Measurements from ENCODE around the gene ARHGAP26.
"Not testable (repeated sequence)": the region's sequence is repeated elsewhere in the genome, so short reads cannot be mapped to it uniquely, and the experiment has no call there.

Gene ARHGAP26

DNA sequence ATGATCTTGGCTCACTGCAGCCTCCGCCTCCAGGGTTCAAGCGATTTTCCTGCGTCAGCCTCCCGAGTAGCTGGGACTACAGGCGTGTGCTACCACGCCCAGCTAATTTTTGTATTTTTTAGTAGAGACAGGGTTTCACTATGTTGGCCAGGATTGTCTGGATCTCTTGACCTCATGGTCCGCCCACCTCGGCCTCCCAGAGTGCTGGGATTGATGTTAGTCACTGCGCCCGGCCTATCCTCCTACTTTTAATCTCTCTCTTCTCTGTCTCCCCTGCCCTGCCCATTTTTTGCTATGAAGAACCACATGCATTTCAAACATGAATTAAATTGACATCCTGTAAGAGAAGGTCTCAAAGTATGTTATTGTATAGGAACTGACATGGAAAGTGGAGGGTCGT lies 158.8 kb downstream of the ARHGAP26 start:
- DNase-seq (ENCODE audit: low read depth in 2 of 3, low spot score in 2 of 3): not testable (repeated sequence)

DNA sequence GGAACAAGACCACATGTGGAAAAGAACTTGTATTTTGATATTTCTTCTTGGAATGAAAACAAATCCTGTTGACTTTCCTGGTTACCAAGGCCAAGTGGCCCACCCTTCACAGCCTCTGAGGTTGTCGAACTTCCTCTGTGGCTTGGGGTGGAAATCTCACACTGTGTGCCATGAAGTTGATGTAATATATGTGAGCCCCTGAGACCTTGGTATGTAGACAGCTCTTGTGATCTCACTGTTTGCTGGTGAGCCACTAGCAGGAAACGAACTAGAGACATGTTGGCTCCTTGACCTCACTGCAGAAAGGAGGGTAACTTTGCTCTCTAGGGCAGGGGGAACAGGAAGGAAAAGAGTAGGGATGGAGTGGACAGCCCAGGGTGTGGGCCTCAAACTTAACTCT lies 159.4 kb downstream of the ARHGAP26 start:
- peak in 1 of 3 experiments; percentile 1 for DNase-seq (ENCODE audit: low read depth in 2 of 3, low spot score in 2 of 3)

DNA sequence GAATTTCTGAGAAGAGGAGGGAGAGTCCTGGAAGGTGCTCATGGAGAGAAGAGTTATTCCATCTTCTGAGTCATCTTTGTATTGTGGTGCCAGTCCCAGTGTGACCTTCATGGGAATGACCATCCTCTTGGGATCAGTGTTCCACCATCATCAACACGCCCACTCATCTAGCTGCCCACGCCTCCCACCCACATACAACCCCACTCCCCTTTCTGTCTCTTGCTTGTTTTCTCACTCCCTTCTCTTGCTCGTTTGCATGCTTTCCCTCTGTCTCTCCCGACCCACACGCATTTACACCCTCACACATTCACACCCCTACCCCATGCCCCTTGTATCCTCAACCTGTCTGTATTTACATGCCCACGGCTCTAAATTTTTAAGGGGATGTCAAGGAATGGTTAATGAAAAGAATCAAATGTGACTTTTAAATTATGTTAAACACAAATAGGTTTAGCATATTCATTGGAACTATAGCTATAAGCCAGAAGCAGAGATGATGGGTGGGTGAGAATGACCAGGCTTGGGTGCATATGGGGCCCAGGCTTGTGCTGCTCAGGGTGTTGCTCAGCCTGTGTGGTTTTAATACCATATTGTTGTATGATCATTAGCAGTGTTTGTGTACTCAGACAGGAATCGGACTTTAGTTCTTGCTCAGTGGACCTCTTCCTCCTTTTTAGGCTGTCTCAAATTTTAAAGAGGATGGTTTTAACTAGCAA lies 160.4 kb downstream of the ARHGAP26 start:
- DNase-seq (ENCODE audit: low read depth in 2 of 3, low spot score in 2 of 3): no peak

DNA sequence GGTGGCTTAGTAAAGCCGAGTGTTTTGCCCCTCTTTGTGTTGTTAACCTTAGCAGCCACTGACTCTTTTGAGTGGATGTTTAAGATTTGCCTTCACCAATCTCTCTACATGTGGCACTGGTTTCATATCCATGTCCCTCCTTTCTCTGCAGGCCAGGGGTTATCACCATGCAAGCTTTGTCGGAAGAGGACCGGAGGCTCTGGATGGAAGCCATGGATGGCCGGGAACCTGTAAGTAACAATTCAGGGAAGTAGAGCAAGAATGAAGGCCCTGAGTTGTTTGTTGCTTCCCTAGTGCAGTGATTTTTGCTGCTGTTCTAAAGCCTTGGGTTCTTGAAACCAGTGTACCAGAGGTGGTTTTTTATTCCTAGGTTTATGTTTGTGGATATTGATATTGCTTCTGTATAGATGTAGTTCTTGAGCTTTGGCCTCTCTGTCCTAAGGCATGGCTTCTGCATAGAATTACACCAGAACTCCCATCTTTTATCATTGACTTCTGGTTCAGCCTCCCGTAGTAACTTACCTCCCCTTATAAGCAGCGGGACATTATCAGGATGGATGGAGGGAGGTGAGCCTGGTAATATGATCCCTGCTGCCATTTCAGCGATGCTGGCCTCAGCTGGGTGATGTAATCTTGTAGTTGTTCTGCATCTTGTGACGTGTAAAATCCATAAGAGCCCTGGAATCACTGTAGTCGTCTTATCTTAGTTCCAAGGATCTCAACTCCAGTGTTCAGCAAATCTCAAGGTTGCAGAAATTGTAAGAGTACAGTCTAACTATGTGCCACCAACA lies 161.9 kb downstream of the ARHGAP26 start:
- DNase-seq (ENCODE audit: low read depth in 2 of 3, low spot score in 2 of 3): no peak

DNA sequence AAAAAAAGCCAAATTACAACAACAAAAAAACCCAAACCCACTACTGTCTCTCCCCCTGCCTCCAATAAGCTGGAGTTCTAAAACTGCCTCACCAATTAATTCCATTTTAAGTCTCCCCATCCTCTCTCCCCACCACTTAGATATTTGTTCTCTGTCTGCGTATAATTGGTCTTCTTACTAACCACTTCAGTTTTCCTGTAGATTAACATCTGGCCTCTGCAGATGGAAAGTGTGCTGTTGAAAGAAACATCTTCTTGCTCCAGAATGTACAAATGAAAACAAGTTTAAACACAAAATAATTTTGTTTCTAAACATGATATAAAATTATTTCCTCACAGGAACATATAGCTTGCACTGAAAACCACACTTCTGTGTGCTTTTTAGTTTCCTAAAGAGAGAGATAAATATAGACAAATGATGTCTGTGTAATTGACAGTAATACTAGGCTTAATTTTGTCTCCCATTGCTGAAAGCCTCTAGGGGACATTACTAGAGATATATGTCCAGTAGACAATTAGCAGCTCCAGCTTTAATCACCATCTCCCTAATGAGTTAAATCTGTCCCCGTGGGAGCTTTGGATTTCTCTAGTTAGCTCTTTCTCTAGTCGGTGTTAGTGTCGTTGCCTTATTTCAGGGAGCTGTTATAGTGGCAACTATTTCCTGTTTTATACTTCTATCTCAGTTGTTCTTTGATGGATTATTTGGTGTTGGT lies 164.0 kb downstream of the ARHGAP26 start:
- DNase-seq (ENCODE audit: low read depth in 2 of 3, low spot score in 2 of 3): no peak

- DNase-seq (ENCODE audit: low read depth in 2 of 3, low spot score in 2 of 3): no peak
Observed at GRCh38 chr5:142935014-142935413, 164.8 kb downstream of the ARHGAP26 start.

GRCh38 chr5:142937374-142937773 lies 167.2 kb downstream of the ARHGAP26 start:
- DNase-seq (ENCODE audit: low read depth in 2 of 3, low spot score in 2 of 3): no peak

GRCh38 chr5:142938266-142938880 lies 168.2 kb downstream of the ARHGAP26 start:
- no peak for DNase-seq (ENCODE audit: low read depth in 2 of 3, low spot score in 2 of 3)

- no peak for DNase-seq (ENCODE audit: low read depth in 2 of 3, low spot score in 2 of 3)
Observed at GRCh38 chr5:142939006-142939405, 168.8 kb downstream of the ARHGAP26 start.

GRCh38 chr5:142939884-142940283 lies 169.7 kb downstream of the ARHGAP26 start:
- no peak for DNase-seq (ENCODE audit: low read depth in 2 of 3, low spot score in 2 of 3)

DNA sequence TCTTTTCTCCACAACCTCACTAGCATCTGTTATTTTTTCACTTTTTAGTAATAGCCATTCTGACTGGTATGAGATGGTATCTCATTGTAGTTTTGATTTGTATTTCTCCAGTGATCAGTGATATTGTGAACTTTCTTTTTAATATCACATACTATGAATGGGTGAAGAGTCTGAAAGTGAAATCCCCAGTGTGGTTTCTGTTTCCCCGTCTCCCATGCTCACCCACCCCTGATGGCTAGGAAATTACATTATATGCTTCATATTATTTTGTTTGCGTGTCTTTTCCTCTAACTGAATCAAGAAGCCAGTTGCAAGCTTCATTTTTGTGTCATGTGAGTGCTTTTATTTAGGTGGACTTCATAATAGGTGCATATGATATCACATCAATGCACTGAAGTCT lies 171.1 kb downstream of the ARHGAP26 start:
- DNase-seq (ENCODE audit: low read depth in 2 of 3, low spot score in 2 of 3): no peak

GRCh38 chr5:142942901-142943300 lies 172.7 kb downstream of the ARHGAP26 start:
- no peak for DNase-seq (ENCODE audit: low read depth in 2 of 3, low spot score in 2 of 3)

DNA sequence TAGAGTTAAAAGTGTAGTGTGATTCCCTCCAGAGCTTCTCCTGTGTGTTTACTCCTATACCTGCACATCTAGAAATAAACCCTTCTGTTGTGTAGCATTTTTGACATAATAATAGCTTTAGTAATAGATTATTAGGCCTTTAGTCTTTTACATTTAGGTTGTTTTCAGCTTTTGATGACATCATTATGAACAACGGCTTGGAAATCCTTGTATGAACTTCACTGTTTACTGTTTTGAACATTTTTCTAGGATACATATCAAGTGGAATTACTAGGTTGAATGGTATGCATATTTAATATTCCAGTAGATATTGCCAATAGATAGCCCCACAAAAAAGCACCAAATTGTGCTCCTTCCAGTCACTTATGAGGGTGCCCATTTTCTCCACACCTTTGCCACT lies 174.0 kb downstream of the ARHGAP26 start:
- DNase-seq (ENCODE audit: low read depth in 2 of 3, low spot score in 2 of 3): no peak

DNA sequence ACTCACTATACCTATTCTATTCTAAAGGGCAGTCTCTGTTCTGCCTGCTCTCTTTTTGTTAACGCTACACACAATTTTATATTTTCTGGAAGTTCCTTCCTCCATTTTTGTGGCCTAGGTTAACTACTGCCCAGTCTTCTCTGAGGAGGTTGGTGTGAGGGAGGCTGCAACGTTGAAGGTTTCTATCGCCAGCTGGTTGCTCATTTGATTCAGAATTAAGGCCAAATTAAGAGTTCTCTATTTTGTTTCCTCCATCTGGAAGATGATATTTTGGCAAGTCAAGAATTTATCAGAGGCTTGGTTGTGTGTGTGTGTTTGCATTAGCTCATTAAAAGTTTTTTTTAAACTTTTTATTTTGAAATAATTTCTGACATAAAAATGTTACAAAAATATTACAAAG lies 175.1 kb downstream of the ARHGAP26 start:
- no peak for DNase-seq (ENCODE audit: low read depth in 2 of 3, low spot score in 2 of 3)

DNA sequence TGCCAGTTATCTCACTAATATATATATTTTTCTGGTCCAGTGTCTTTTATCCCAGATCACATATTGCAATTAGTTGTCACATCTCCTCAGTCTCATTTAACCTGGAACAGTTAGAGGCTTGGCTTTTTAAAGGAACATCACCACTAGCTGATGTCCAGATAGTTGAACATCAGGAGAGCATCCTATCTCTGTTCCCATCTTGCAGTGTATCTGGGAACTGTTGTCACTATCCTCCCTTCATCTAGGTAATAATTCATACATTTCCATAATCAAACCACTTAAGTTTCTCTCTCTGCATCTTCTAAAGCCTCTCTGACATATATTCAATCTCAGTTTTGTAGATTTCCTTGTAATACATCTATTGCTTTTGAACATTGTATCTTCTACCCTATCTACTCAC lies 175.7 kb downstream of the ARHGAP26 start:
- no peak for DNase-seq (ENCODE audit: low read depth in 2 of 3, low spot score in 2 of 3)

- DNase-seq (ENCODE audit: low read depth in 2 of 3, low spot score in 2 of 3): no peak
Observed at GRCh38 chr5:142946547-142947426, 176.6 kb downstream of the ARHGAP26 start.

DNA sequence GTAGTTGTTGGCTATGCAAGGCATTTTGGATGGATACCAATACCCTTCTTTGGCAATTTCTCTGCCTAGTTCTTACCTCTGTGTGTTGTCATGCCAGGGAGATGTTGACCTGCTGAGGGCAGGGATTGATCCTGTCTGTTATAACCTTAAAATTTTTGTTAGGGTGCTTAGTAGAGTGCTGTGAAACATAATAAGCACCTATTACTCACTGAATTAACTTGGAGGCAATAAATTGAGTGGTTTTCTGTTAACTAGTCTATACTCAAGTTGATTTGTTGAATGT lies 177.2 kb downstream of the ARHGAP26 start:
- no peak for DNase-seq (ENCODE audit: low read depth in 2 of 3, low spot score in 2 of 3)

DNA sequence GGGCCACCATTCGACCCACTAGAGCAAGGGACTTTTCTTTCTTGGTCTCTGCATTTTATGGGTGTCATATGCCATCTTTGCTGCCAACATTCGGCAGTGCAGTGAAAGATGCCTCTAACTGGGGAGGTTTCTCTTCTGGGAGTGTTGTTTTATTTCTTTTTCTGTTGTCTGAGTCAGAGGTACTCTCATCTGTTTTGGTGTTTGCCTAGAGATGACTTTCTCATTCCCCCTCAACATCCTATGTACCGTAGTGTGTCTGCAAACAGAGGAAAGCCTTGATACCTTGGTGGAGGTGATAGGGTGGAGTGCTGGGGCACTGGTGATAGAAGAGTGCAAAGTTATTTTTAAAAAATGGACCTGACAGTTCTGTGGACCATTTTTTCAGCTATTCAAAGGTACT lies 182.1 kb downstream of the ARHGAP26 start:
- DNase-seq (ENCODE audit: low read depth in 2 of 3, low spot score in 2 of 3): no peak

GRCh38 chr5:142952871-142953270 lies 182.7 kb downstream of the ARHGAP26 start:
- DNase-seq (ENCODE audit: low read depth in 2 of 3, low spot score in 2 of 3): not testable (repeated sequence)

GRCh38 chr5:142954455-142954854 lies 184.3 kb downstream of the ARHGAP26 start:
- DNase-seq (ENCODE audit: low read depth in 2 of 3, low spot score in 2 of 3): no peak

GRCh38 chr5:142955628-142956027 lies 185.5 kb downstream of the ARHGAP26 start:
- no peak for DNase-seq (ENCODE audit: low read depth in 2 of 3, low spot score in 2 of 3)

Data from activated CD8-positive, alpha-beta memory T cell treated with anti-CD3 and anti-CD28 coated beads for 48 hours (primary cell).